Measurements from ENCODE around the gene RBM41.

The RBM41 gene

GRCh38 chrX:107025545-107025944 is 93.1 kb downstream of the RBM41 start:
- peak; percentile 3 for FAIRE-seq

DNA sequence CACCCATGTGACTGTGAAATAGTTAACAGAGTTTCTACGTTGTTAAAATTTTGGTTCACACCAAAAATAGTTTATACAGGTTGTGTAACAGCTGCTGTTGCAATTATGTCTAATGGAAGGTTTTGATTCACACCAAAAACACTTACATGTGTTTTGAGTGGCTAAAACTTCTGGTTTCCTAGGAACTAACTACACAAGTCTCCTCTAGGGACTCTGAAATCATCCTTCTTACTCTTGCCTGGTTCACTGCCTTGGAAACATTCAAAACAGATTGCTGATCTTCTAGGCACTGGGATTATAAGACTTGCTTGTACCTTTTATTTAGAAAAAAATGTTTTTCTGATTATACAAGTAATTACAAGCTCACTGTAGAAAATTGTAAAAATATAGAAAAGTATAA is 103.7 kb downstream of the RBM41 start:
- no peak for FAIRE-seq
